GM21515 (cell line): ENCODE measurements around the gene USP26.
"Not testable (repeated sequence)": the region's sequence is repeated elsewhere in the genome, so short reads cannot be mapped to it uniquely, and the experiment has no call there.

ENCODE experiments used
- ATAC-seq: cut with Tn5 transposase; IDR thresholded peaks from one replicate; pipeline ENCODE4 v1.9.1; 2021; ENCODE audit not compliant: unreplicated experiment

The USP26 gene

DNA sequence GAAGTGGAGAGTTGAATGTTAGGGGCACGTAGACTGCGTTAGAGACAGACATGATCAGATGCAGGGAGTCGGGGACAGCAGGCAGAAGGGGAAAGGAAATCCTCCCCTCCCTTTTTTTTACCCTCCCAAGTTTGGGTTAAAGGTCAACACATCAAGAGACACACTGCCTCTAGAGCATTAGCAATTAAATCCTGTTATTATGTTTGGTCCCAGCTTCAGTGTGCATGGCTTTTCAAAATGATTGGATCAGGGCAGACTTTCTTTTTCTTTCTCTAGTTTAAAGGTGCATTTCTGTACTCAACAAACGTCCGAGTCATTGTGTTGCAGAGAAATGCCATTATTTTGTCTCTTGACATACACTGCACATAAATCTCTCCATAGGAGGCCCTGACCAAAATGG is 63.9 kb downstream of the USP26 start:
- ATAC-seq = no peak

DNA sequence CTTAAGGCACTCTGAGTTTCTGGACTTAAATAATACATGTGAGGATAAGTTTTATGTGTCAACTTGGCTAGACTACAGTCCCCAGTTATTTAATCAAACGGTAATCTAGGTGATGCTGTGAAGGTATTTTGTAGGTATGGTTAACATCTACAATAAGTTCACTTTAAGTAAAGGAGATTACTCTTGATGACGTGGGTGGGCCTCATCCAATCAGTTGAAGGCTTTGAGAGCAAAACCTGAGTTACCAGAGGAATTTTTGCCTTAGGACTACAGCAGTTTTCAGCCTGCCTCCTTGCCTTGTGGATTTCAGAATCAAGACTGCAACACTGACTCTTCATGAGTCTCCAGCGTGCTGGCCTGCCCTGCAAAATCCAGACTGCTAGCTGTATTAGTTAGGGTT is 78.7 kb downstream of the USP26 start:
- ATAC-seq = no peak

DNA sequence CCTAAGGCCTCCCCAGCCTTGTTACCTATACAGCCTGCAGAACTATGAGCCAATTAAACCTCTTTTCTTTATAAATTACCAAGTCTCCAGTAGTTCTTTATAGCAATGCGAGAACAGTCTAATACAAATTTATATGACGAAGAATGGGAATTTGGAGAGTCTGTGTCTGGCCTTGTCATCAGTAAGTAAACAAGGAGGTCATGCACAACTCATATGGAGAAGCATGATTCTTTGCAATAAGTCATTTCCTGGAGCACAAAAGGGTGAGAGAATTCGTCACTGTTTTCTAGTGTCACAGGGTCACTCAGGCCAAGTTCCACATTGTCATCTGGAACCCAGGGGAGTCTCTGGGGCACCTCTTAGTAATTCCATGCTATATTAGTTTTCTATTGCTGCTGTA is 89.5 kb downstream of the USP26 start:
- no peak for ATAC-seq

DNA sequence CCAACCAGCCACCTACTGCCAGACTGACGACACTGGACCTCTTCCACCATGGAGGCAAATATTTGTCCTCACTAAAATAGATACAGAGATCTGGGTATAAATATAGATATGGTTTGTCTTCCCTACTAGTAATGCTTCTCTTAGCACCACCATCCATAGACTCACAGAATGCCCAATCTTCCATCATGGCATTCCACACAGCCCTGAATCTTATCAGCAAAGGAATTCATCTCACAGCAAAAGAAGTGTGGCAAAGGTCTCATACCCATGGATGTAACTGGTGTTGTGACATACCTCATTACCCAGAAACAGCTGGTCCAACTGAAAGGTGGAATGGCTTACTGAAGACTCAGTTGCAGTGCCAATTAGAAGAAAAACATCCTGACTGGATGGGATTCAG is 91.3 kb downstream of the USP26 start:
- ATAC-seq = no peak

DNA sequence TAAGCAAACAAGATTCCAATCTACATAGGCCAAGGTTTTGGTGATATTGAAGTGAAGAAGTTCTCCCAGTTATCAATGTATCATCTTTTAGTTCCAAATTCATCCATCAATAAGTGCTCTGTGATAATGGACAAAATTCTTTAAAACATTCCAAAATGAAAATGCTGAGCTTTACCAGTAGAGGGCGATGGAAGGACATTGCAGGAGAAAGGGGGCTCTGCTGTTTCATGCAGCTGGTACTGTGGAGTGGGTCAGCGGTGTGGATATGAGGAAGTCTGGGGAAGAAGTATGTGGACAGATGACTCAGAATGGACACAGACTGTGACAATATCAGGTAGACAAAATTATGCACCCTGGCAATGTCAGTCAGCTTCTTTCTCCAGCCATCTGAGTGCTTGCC is 91.9 kb downstream of the USP26 start:
- ATAC-seq = no peak

DNA sequence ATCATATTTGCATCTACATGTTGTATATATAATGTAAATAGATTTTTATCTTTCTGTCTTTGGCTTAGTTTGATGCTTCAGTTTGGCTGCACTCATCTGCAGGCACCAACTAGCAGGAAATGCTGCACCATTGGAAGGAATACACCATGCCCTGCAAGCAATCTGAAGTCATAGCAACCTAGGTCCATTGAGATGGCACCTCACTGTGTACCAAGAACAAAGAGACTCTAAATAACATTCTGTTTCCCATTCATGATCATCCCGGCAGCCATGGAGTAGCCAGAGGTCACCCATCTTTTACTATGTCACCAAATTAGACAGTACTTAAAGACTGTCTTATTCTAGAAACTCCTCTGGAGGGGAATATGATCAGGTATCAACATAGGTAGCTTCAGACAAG is 97.7 kb downstream of the USP26 start:
- no peak for ATAC-seq

DNA sequence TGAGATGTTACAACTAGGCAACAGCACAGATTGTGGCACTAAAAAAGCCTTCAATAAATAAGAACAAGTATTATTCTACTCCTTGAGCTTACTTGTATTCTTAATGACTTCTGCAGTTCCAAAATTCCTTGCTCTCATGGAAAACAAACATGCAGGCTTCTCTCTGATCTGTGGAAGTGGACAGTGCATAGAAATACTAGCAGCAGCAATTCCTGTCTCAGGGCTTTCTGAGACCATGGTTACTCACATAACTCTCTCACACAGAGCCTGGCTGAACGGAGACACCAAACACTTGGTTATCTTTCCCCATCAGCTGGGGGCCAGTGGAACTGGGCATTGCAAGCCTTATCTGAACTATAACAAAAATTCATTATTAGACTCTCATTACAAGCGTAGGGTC is 106.1 kb downstream of the USP26 start:
- ATAC-seq = no peak

DNA sequence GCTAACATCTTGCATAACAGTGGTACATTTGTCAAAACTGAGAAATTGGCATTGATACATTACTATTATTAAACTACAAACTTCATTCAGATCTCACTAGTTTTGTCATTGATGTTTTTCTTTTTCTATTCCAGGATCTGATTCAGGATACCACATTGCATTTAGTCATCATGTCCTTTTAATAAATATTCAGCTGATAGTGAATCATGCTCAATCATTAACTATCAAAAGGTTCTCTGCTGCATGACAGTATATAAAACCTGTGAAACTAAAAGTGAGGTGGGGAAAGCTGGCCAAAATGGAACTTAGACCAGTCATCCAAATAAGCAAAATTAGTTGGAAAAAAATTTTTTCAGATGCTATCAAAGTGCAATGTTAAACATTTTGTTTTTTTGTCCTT is 110.4 kb downstream of the USP26 start:
- no peak for ATAC-seq

DNA sequence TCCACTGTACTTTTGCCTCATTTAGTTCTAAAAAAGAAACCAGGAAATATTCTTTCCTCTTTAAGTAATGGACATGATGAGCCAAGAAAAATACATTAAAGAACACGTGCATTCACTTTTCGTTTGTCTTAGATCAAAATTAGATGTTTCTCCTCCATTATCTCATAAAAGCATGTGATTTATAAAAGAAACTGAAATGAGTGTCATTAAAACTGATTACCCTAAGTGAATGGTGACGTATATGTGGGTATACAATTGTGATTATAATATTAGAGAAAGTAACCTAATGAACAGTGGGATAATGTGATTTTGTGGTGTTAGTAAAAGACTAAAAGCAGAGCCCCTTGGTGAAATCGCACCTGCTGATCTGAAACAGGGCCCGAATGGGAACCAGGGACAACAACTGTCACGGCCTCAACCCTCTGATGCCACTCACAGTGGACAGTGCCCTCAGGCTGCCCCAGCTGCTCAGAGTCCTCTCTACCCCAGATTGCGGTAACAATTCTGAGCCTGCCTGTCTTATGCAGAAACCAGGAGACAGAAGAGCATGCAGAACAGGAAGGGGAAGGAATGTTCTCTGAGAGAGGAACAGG is 112.8 kb downstream of the USP26 start:
- no peak for ATAC-seq

DNA sequence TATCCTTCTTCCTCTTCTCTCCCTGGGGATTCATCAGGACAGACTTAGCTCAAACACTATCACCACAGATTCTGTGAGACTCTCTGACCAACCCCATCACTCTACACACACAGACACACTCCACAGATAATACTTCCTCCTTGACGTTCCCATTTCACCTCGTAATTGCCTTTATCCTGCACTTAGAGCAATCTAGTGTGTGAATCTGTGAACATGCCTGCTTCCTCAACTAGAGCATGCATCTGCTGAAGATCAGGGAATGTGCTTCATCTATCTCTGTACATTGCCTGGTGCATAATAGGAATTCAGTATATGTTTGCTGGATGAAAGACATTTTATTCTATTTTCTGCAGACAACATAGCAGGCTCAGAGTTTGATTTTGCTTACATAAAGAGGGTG is 113.4 kb downstream of the USP26 start:
- no peak for ATAC-seq

DNA sequence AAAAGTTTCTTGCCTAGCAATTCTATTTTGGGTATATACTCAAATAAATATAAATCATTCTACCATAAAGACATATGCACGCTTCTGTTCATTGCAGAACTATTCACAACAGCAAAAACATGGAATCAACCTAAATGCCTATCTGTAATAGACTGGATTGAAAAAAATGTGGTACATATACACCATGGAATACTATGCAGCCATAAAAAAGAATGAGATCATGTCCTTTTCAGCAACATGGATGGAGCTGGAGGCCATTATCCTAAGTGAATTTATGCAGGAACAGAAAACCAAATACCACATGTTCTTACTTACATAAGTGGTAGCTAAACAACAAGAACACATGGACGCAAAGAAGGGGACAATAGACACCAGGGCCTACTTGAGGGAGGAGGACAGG is 116.9 kb downstream of the USP26 start:
- not testable (repeated sequence) for ATAC-seq
